DND-41 (cell line): ENCODE data around the gene TMEM185B.

ENCODE experiments used
- ATAC-seq: fragments of 200-7000 bp; cut with Tn5 transposase; 3 replicates; pipeline ENCODE4 v1.9.1; 2021; ENCODE audit warnings: low read depth; ENCODE audit not compliant: insufficient read depth
- DNase-seq: peaks from one replicate; pipeline ENCODE4 v3.0.0-alpha.2; 2020
- H2AFZ ChIP-seq: 2 replicates; pipeline ENCODE4 v1.6.0; 2012; ENCODE audit warnings: low read depth, low read length
- H3K27ac ChIP-seq: 2 replicates; pipeline ENCODE4 v1.5.1; 2012; ENCODE audit warnings: low read length, inconsistent platforms
- H3K27me3 ChIP-seq: fragments of 200-600 bp; sonication (generic); 2 replicates; pipeline ENCODE4 v1.6.0; 2012; ENCODE audit warnings: low read length, mild to moderate bottlenecking, inconsistent platforms; ENCODE audit not compliant: insufficient read depth, poor library complexity
- H3K36me3 ChIP-seq: 2 replicates; pipeline ENCODE4 v1.5.1; 2012; ENCODE audit warnings: low read length, inconsistent platforms; ENCODE audit not compliant: insufficient read depth
- H3K4me1 ChIP-seq: 2 replicates; pipeline ENCODE4 v1.5.1; 2012; ENCODE audit warnings: mild to moderate bottlenecking, low read length; ENCODE audit not compliant: insufficient read depth
- H3K4me2 ChIP-seq: 2 replicates; pipeline ENCODE4 v1.6.0; 2012; ENCODE audit warnings: mild to moderate bottlenecking, moderate library complexity, low read length, inconsistent platforms; ENCODE audit not compliant: insufficient read depth
- H3K4me3 ChIP-seq, 2 experiments: fragments of 200-600 bp in 1 of 2; shearing (Covaris generic) in 1 of 2; 2 replicates each; pipeline ENCODE4 v1.5.1; 2012 to 2016; ENCODE audit warnings: inconsistent platforms in 2 of 2, low read length in 2 of 2, mild to moderate bottlenecking in 2 of 2, low read depth in 1 of 2, moderate library complexity in 1 of 2
- H3K79me2 ChIP-seq: 2 replicates; pipeline ENCODE4 v1.6.0; 2012; ENCODE audit warnings: low read length, inconsistent platforms; ENCODE audit not compliant: insufficient read depth
- H3K9ac ChIP-seq: 2 replicates; pipeline ENCODE4 v1.6.0; 2012; ENCODE audit warnings: low read depth, mild to moderate bottlenecking, inconsistent platforms, low read length, moderate library complexity
- H3K9me3 ChIP-seq: 2 replicates; pipeline ENCODE4 v1.5.1; 2012; ENCODE audit warnings: low read length, moderate library complexity, mild to moderate bottlenecking, inconsistent platforms; ENCODE audit not compliant: insufficient read depth, severe bottlenecking
- H4K20me1 ChIP-seq: 2 replicates; pipeline ENCODE4 v1.6.0; 2012; ENCODE audit warnings: low read length; ENCODE audit not compliant: insufficient read depth
- CTCF ChIP-seq: IDR thresholded peaks from 2 replicates; pipeline ENCODE4 v1.5.1; 2012; ENCODE audit warnings: borderline replicate concordance, low read length, moderate library complexity, mild to moderate bottlenecking; ENCODE audit not compliant: poor library complexity, severe bottlenecking; ENCODE audit errors: extremely low read depth
- EZH2 ChIP-seq: IDR thresholded peaks from 3 replicates; pipeline ENCODE4 v1.6.1; 2012; ENCODE audit warnings: borderline replicate concordance, low read depth, mild to moderate bottlenecking, moderate library complexity, low read length, inconsistent platforms; ENCODE audit not compliant: severe bottlenecking

TMEM185B gene

GRCh38 chr2:120258196-120258595 is 35.0 kb upstream of the TMEM185B start:
- H3K4me1 ChIP-seq, result peaks cover 29% of the 10 kb centered on the region
- H3K4me2 ChIP-seq, result no peak overlapping the region
- ATAC-seq (no peak), DNase-seq (no peak)
- H3K27me3 ChIP-seq, result no peaks in the 10 kb centered on the region
- peaks cover 19% of the 10 kb centered on the region for H3K79me2 ChIP-seq
- H4K20me1 ChIP-seq, result peaks cover 13% of the 10 kb centered on the region
- no peaks in the 10 kb centered on the region for H3K36me3 ChIP-seq
- peaks cover 3% of the 10 kb centered on the region for H3K9me3 ChIP-seq
- no peak overlapping the region for H3K27ac ChIP-seq
- no peak for TF ChIP-seq EZH2
- TF ChIP-seq CTCF, result no peak
- H3K9ac ChIP-seq, result no peak overlapping the region
- no peak overlapping the region for H2AFZ ChIP-seq
- H3K4me3 ChIP-seq, result no peak overlapping the region

GRCh38 chr2:120257522-120257921 is 34.3 kb upstream of the TMEM185B start:
- Histone ChIP-seq H3K9me3 (peaks cover 3% of the 10 kb centered on the region), H3K27me3 (no peaks in the 10 kb centered on the region), H4K20me1 (peaks cover 10% of the 10 kb centered on the region), H3K9ac (no peak overlapping the region), H3K36me3 (no peaks in the 10 kb centered on the region), H3K4me2 (no peak overlapping the region), H2AFZ (no peak overlapping the region), H3K4me3 (no peak overlapping the region), H3K79me2 (peaks cover 20% of the 10 kb centered on the region), H3K4me1 (peaks cover 30% of the 10 kb centered on the region), H3K27ac (no peak overlapping the region)
- no peak for ATAC-seq
- TF ChIP-seq EZH2, result no peak
- no peak for TF ChIP-seq CTCF
- no peak for DNase-seq

GRCh38 chr2:120256651-120257000 is 33.4 kb upstream of the TMEM185B start:
- Histone ChIP-seq H3K4me2 (no peak overlapping the region), H3K36me3 (no peaks in the 10 kb centered on the region), H3K27me3 (no peaks in the 10 kb centered on the region), H3K79me2 (peaks cover 20% of the 10 kb centered on the region), H3K4me1 (peaks cover 36% of the 10 kb centered on the region), H3K9me3 (peaks cover 3% of the 10 kb centered on the region), H2AFZ (no peak overlapping the region), H4K20me1 (peaks cover 1% of the 10 kb centered on the region; the same call in 1 of the 2 replicates), H3K4me3 (no peak overlapping the region), H3K9ac (no peak overlapping the region), H3K27ac (no peak overlapping the region)
- DNase-seq, result no peak
- TF ChIP-seq CTCF (no peak), EZH2 (no peak)
- ATAC-seq, result no peak
